ENCODE measurements around the gene DYSF. TPM values are rescaled to one million over a fixed set of nuclear protein-coding genes. Genes with fewer than 3 reads are reported as not detected.

DYSF gene
- total and polyA plus RNA-seq, 2 donors (not counting 3 experiments of a cell fraction or from before 2014, with no cell fraction given) = 50.9 to 152 TPM

DNA sequence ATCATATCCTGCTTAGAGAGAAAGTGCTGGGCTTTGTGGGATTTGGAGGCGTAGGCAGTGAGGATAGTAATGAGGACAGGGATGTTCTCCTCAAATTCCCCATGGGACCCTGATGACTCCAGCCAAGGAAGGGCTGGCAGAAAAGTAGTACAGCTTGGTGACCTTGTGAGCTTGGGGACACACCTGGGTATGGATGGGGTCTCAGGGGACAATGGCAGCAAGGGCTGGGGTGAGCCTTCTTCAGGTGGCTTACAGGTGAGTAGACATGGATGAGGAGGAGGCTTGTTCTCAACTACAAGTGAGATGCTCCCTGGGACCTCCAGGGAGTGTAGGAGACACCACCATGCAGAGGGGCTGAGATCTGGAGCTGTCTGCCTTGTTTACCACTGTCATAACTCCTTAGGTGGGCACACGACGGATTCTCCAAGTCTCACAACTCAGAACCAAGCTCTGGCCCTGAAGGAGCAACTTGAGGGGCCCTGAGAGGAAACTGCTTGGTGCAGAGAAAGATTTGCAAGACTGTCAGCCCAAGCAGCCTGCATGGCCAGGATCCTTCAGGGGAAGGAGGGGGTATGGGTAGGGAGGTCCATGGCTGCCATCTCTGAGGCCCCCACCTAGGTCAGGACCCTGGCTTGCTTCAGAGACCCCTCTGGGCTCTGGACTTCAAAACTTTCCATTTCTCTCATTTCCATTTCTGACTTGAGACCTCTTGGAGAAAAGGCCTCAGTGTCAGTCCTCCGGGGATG is 262.8 kb downstream of the DYSF start:
- H3K9me3 ChIP-seq (replicated peaks; ENCODE audit: control insufficient read depth, insufficient read depth, low read length) = no peaks in the 10 kb centered on the region
- no peak for FAIRE-seq
- DNase-seq (ENCODE audit: low read depth, low spot score) = no peak
- H3K36me3 ChIP-seq (ENCODE audit: control insufficient read depth in 2 of 2, extremely low read depth in 1 of 2, insufficient read depth in 2 of 2, low read length in 2 of 2) = no peaks in the 10 kb centered on the region
- no peak overlapping the region for H3K4me2 ChIP-seq (ENCODE audit: insufficient read depth, low read length)
- intact Hi-C loops (cut with micrococcal nuclease) = loop anchor here (2.0 kb wide), 1 partner anchor 27 kb away; no protein-coding TSS in a partner anchor
- no peak overlapping the region for H2AFZ ChIP-seq (ENCODE audit: low read depth, low read length)
- no peaks in the 10 kb centered on the region for H3K9me1 ChIP-seq (replicated peaks; ENCODE audit: control insufficient read depth, extremely low read depth, insufficient read depth, low read length)
- H4K20me1 ChIP-seq (replicated peaks; ENCODE audit: control insufficient read depth, extremely low read depth, insufficient read depth, low read length) = no peaks in the 10 kb centered on the region
- POLR2A ChIA-PET = interaction anchor here (0.9 kb wide), 1 partner anchor 12 kb away, joined by 3 read pairs; no protein-coding TSS in a partner anchor
- CTCF ChIA-PET = interaction anchor here (0.9 to 1.3 kb wide), 2 partner anchors 80 to 82 kb away, joined by 3 to 5 read pairs; no protein-coding TSS in a partner anchor
- no peak overlapping the region for H3K27ac ChIP-seq (ENCODE audit: insufficient read depth, low read depth, low read length)
- H3K9ac ChIP-seq (replicated peaks; ENCODE audit: extremely low read depth, insufficient read depth, low read length) = no peak overlapping the region
- no peaks in the 10 kb centered on the region for H3K27me3 ChIP-seq (ENCODE audit: control insufficient read depth in 2 of 2, insufficient read depth in 2 of 2, low read length in 2 of 2)
- dilution Hi-C loops (cut with MboI; ENCODE audit: extremely low pct_ligation_motif_present, low sequenced_read_pairs) = no loop called here
- no peak overlapping the region for H3K4me3 ChIP-seq (replicated peaks in 1 of 3; ENCODE audit: insufficient read depth in 1 of 3, low read depth in 1 of 3, low read length in 3 of 3)
- TF ChIP-seq MYC (IDR thresholded peaks at IDR 0.05; ENCODE audit: low read depth, low read length) (no peak), POLR2AphosphoS5 (IDR thresholded peaks at IDR 0.05; ENCODE audit: insufficient read depth, low read depth, low read length) (no peak), POLR2A (IDR thresholded peaks at IDR 0.05; ENCODE audit: low read depth, low read length) (no peak)
- TF ChIP-seq, protein P1, sequence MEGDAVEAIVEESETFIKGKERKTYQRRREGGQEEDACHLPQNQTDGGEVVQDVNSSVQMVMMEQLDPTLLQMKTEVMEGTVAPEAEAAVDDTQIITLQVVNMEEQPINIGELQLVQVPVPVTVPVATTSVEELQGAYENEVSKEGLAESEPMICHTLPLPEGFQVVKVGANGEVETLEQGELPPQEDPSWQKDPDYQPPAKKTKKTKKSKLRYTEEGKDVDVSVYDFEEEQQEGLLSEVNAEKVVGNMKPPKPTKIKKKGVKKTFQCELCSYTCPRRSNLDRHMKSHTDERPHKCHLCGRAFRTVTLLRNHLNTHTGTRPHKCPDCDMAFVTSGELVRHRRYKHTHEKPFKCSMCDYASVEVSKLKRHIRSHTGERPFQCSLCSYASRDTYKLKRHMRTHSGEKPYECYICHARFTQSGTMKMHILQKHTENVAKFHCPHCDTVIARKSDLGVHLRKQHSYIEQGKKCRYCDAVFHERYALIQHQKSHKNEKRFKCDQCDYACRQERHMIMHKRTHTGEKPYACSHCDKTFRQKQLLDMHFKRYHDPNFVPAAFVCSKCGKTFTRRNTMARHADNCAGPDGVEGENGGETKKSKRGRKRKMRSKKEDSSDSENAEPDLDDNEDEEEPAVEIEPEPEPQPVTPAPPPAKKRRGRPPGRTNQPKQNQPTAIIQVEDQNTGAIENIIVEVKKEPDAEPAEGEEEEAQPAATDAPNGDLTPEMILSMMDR (IDR thresholded peaks at IDR 0.05; ENCODE audit: extremely low read depth in 1 of 2, insufficient read depth in 1 of 2, low read depth in 1 of 2, low read length in 2 of 2) = no peak
- TF ChIP-seq, protein P2, sequence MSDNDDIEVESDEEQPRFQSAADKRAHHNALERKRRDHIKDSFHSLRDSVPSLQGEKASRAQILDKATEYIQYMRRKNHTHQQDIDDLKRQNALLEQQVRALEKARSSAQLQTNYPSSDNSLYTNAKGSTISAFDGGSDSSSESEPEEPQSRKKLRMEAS (IDR thresholded peaks at IDR 0.05; ENCODE audit: insufficient read depth, insufficient read length) = no peak
- no peaks in the 10 kb centered on the region for H3K79me2 ChIP-seq (ENCODE audit: control insufficient read depth, insufficient read depth, low read length)
- H3K4me1 ChIP-seq (ENCODE audit: control insufficient read depth, extremely low read depth, insufficient read depth, low read length) = peaks cover 15% of the 10 kb centered on the region
- BruUV-seq (replicated peaks) = no TSS peak

All from endothelial cell of umbilical vein (primary cell).